ENCODE data around the gene RFESD.
A peak's percentile ranks its signal among the peaks of the same experiment; 100 is the strongest.
"Not testable (repeated sequence)": the region's sequence is repeated elsewhere in the genome, so short reads cannot be mapped to it uniquely, and the experiment has no call there.

The RFESD gene

DNA sequence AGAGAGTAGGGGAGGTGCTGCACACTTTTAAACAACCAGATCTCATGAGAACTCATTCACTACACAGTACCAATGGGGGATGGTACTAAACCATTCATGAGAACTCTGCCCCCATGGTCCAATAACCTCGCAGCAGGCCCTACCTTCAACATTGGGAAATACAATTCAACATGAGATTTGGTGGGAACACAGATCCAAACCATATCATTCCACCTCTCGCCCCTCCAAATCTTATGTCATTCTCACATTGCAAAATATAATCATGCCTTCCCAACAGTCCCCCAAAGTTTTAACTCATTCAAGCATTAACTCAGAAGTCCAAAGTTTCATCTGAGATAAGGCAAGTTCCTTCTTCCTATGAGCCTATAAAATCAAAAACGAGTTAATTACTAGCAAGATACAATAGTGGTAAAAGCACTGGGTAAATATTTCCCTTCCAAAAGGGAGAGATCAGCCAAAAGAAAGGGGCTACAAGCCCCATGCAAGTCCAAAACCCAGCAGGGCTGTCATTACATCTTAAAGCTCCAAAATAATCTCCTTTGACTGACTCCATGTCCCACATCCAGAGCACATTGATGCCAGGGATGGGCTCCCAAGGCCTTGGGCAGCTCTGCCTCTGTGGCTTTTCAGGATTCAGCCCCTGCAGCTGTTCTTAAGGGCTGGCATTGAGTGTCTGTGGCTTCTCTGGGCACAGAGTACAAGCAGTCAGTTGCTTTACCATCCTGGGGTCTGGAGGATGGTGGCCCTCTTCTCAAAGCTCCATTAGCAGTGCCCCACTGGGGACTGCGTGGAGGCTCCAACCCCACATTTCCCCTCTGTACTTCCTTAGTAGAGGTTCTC lies 18.4 kb upstream of the RFESD start:
- FAIRE-seq (no peak), DNase-seq (ENCODE audit: insufficient read length, low spot score) (no peak)

DNA sequence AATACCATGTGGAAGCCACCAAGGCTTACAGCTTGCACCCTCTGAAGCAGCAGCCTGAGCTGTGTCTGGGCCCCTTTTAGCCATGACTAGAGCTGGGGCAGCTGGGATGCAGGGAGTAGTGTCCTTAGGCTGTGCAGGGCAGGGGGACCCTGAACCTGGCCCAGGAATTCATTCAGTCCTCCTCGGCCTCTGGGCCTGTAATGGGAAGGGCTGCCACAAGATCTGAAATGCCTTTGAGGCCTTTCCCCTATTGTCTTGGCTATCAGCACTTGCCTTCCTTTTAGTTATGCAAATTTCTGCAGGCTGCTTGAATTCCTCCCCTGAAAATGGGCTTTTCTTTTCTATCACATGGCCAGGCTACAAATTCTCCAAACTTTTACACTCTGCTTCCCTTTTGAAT lies 17.6 kb upstream of the RFESD start:
- FAIRE-seq: no peak
- DNase-seq (ENCODE audit: insufficient read length, low spot score): no peak

DNA sequence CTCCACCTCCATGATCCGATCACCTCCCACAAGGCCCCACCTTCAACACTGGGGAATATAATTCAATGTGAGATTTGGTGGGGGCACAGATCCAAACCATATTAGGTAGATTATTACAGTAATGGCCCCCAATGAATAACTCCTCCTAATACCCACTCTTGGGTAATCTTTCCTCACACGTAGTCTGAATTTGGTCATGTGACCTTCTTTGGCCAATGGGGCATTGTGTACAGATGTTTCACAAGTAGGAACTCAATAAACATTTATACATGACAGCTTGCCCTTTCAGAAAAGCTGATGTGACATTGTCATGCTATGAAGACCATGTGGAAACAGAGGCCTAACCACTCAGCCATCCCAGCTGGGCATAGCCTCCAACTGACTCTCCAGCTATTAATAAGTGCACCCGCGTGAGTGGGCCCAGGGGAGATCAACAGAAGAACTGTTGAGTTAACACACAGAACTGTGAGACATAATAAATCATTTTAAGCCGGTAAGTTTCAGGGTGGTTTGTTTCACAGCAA lies 16.1 kb upstream of the RFESD start:
- no peak for FAIRE-seq
- DNase-seq (ENCODE audit: insufficient read length, low spot score): no peak

DNA sequence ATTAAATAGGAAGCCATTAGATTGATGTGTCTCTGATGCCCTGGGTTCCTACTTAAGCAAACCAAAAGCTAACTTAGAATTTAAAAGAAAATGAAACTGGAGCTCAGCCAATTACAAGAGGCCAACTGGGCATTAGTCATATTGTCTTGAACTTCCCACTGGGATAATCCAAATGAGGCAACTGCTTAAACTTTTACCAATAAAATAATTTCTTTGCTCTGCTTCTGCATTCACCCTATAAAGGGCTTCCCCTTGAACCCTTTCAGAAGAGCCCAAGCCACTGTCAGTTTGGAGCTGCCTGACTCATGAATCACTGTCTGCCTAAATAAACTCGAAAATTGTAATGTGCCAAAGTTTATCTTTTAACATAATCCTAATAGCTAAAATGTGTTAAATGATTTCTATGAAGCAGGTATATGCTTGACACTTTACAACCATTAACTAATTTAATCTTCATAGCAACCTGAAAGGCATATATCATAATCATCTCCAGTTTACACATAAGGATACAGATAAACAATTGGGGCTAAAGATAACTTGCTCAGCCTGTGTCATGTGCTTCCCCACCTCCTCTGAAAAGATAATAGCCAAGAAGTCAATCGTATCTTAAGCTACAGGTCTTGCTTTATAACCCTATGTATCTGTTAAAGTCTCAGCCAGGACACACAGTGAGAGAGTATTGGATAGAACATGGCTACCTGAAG lies 15.2 kb upstream of the RFESD start:
- DNase-seq (ENCODE audit: insufficient read length, low spot score) (peak; percentile 18), FAIRE-seq (no peak)

DNA sequence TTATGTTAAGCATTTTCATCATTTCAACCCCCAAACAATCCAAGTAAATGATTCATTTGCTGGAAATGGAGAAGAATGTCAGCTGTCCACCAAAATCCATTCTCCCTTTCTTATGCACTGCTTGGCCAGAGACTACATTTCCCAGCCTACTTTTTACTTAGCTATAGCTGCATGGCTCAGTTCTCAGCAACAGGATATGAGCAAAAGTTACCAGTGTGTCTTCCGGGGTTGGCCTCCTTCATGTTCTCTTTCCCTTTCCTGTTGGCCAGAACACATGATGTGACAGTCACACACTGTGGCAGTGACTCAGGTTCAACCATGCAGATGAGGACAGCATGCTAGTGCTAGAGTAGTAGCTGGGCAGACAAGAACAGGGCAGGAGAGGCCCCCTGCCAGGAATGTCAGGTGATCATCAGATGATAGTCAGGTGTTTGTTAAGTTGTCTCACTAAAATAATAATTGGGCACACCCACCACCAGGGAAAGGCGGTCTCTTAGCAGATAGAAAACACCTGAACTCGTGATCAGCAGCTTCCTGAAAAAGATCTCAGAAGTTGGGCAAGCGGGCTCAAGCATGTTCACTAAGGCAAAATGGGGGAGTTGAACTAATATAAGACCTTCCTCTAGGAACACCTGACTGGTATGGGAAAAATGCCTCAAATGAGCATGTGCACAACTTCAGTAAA lies 14.4 kb upstream of the RFESD start:
- peak; percentile 33 for FAIRE-seq

DNA sequence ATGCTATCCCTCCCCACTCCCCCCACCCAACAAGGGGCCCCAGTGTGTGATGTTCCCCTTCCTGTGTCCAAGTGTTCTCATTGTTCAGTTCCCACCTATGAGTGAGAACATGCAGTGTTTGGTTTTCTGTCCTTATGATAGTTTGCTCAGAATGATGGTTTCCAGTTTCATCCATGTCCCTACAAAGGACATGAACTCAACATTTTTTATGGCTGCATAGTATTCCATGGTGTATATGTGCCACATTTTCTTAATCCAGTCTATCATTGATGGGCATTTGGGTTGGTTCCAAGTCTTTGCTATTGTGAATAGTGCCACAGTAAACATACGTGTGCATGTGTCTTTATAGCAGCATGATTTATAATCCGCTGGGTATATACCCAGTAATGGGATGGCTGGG lies 13.6 kb upstream of the RFESD start:
- DNase-seq (ENCODE audit: insufficient read length, low spot score); FAIRE-seq: not testable (repeated sequence)

More for the DNA sequence above, 14.4 kb upstream of the RFESD start:
- no peak for DNase-seq (ENCODE audit: insufficient read length, low spot score)

DNA sequence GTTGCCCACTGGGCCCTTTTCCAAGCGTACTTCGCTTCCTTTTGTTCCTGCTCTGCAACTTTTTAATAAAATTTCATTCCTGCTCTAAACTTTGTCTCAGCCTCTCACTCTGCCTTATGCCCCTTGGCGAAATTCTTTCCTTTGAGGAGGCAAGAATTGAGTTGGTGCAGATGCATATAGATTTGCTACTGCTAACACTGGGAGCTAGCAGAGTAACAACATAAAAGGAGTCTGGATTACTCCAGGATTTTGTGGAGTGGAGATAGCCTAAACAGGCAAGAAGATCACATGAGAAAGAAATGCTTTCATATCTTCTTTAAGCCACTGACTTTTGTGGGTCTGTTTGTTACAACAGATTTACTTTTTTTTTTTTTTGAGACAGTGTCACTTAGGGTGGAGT lies 12.9 kb upstream of the RFESD start:
- no peak for FAIRE-seq

DNA sequence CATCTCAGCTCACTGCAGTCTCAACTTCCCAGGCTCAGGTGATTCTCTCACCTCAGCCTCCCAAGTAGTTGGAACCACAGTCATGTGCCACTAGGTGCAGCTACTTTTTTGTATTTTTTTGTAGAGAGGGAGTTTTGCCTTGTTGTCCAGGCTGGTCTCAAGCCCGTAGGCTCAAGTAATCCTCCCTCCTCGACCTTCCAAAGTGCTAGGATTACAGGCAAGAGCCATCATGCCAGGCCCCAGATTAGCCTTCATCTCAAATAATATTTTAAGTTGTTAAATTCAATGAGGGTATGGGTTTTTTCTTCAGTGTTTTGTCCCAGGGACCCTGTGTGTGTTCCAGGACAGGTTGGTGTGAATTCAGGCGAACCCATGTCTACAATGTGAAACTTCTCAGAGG lies 12.5 kb upstream of the RFESD start:
- FAIRE-seq: no peak

More for the DNA sequence above, 12.9 kb upstream of the RFESD start:
- no peak for DNase-seq (ENCODE audit: insufficient read length, low spot score)

DNA sequence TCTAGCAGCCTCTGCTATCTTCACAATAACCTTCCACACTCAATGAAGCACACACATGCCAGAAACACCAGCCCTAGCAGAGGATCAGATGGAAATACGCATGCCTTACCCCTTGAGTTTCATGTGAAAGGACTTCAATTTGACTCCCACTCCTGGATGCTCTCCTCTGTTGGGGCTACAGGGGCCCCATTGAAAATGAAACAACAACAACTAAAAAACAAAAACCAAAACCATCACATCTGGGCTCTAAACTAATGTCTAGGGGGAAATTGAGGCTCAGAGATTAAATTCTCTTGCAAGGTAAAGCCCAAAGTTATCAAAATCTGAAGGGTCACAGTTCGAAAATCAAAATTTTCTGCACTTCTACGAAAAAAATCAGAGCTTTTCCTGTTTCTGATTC lies 7.9 kb upstream of the RFESD start:
- FAIRE-seq (no peak), DNase-seq (ENCODE audit: insufficient read length, low spot score) (no peak)

More for the DNA sequence above, 12.5 kb upstream of the RFESD start:
- no peak for DNase-seq (ENCODE audit: insufficient read length, low spot score)

DNA sequence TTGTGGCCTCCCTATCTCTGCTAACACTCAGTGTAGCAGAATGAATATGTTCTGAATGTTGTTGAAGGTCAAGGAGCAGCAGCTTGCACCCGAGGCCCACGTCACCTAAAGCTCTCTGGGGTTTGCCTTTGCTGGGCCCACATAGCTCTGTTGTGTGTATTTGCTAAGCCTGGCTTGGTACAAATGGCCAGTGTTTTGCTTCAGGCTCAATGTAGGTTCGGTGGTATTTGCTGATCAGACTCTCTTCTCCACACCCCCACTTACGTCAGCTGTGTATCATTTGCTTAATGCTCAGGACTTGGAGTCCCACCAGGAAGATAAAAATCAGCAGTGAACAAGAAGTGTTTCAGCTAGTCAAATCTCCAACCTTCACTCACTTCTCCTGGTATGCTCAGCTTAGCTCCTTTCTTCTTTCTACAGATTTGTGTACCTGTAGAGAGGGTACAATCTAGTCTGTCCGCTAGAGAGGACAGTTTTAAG lies 4.8 kb upstream of the RFESD start:
- FAIRE-seq: no peak
- DNase-seq (ENCODE audit: insufficient read length, low spot score): no peak

DNA sequence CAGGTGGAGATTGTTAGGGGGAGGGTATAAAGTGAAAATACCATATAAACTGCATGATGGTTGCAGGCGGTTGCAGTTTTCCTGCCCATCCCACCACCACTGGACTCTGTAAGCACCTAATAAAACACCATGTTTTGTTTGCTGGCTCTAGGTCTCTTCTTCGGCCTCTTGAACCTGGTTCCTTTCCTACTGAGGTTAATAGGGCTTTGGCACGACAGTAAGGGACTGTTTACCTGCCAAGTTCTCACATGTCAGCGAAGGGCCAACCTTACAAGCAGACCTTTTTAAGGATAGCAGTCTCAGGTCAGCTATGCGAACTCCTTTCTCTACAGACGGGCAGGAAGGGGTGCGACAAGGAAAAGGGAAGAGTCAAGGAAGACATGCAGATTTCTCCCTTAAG lies 3.4 kb upstream of the RFESD start:
- FAIRE-seq: no peak
- no peak for DNase-seq (ENCODE audit: insufficient read length, low spot score)

DNA sequence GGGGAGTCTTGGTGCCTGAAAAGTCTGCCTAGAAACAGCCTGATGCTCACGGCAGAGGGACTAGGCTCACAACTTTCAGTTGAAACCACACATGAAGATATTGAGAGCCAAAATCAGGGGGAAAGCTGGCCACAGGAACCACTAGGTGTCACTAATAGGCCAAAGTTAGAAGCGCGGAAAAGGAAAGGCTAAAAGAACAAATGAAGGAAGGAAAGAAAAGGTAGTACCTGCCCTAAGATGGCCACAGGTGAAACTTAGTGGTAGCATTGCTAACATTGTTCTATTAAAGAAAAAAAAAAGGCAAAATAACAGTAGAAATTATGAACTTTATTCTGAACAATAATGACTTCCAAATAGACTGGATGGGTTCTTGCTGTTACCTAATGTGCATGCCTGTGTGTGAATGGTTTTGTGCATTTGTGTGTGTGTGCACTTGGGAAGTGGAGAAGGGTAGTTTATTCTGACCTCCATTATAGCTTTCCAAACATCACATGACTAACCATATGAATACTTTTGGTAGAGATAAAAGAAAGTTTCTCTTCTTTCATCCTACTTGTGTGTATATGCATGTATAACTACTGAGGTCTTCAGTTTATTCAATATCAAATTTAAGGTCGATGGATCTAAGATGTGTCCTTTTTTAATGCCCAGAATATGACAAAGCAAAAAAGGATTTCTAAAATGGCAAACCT lies 2.1 kb upstream of the RFESD start:
- DNase-seq (ENCODE audit: insufficient read length, low spot score): peak; percentile 35
- no peak for FAIRE-seq

DNA sequence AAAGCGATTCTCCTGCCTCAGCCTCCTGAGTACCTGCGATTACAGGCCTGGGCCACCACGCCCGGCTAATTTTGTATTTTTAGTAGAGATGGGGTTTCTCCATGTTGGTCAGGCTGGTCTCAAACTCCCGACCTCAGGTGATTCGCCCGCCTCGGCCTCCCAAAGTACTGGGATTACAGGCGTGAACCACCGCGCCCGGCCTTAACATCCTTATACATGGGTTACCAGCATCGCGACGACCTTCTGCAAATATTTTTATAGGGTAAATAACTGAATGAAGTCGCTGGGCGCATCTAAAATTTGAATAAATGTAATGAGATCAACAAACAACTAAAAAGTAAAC lies 380 bp upstream of the RFESD start:
- FAIRE-seq; DNase-seq (ENCODE audit: insufficient read length, low spot score): not testable (repeated sequence)

DNA sequence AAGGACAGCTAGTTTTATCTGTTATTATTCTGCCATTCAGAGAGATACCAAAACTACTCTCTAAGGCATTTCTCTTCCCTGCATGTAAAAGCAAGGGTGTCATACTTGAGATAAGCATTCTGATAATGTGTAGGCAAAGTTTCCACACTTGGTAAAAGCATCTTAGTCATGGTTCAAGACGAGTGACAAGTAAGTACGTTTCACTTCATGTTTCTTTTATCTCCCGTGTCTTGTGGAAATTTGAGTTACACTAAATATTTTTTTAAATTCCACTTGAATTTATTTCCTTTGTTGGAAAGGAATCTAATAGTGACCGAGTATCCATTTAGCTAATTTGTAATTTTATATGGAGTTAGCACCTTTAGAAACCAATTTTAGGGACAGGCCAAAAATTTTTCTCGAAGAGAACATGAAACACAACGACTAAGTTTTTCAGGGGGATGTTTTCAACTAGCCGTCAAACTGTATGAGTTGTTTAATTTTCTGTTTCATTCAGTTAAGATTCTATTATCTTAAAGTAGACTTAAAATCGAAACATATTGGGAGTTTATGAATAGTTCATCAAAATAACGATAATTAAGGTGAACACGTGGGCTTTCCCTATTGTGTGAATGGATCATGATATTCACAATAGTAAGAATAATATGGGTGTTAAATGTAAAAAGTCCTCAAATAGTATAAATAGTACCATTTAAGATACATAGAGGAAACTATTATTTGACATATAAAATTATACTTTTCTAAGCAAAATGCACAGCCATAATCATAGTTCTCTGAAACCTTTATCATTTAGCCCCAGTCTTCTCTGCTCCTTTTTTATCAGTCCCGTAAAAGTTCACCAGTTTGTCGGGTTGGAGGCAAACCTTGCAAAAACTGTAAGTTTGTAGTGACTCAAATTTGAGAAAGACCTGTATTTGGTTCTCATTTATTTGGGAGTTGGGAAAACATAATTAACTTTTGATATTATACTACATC lies 1.6 kb downstream of the RFESD start:
- FAIRE-seq: no peak
- no peak for DNase-seq (ENCODE audit: insufficient read length, low spot score)

DNA sequence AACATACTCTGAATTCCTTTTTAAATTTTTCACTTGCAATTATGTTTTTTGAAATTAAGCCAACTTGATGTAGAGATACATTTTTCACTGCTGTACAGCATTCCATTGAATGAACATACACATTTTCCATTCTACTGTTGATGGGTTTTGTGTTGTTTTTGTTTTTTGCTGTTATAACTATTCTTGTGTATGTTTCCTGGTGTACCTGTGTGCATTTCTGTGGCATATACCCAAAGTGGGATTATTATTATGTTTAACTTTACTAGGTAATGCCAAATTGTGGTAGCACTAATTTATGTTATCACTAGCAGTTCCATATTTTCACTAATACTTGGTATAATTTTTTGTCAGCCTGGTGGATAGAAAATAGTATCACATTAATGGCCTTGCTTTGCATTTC lies 2.7 kb downstream of the RFESD start:
- DNase-seq (ENCODE audit: insufficient read length, low spot score) (no peak), FAIRE-seq (no peak)

DNA sequence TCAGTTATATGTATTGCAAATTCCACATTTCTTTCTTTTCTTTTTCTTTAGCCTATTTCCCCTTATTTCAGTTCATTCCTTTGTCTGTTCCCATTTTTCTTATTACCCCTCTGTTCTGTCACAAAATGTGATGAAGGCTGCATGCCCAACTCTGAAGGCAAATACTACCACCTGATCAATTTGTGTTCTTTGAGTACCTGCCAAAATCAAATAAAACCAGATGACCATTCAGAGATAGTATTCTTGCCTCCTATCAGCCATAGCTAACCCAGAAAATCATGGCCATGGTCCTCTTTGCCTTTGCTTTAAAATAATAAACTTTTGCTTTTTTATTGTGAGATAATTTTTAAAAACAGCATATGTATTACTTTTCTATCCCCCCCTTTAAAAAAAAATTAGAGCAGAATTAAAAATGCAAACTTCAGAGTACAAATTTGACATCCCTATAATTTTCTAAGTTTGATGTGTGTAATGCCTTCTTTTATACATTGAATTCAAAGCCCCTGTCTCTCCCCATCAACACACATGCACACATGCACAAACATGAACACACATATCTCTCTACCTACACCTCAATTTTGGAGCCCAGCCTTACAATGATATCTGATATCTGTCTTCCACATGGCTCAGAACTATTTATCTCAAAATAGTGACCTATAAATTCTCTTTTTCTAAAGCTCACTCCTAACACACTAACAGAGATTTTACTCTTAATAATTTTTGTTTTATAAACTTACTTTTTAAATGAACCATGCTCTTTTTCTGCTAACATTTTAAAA lies 3.5 kb downstream of the RFESD start:
- DNase-seq (ENCODE audit: insufficient read length, low spot score) (no peak), FAIRE-seq (no peak)

DNA sequence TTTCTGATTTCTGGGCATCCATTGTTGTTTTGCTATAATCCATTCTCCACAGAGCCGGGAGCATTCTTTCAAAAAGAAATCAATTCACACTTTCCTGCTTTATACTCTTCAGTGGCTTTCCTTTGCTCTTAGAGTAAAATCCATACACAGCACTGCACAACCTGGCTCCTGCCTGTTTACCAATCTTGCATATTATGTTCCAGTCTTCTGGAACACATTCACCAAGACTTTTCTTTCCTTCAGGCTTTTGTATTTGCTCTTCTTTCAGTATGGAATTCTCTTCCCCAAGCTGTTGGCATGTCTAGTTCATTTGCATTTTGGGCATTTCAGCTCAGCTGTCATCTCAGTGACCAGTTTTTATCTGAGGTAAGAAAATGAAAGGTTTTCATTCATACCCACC lies 6.3 kb downstream of the RFESD start:
- DNase-seq (ENCODE audit: insufficient read length, low spot score): no peak

DNA sequence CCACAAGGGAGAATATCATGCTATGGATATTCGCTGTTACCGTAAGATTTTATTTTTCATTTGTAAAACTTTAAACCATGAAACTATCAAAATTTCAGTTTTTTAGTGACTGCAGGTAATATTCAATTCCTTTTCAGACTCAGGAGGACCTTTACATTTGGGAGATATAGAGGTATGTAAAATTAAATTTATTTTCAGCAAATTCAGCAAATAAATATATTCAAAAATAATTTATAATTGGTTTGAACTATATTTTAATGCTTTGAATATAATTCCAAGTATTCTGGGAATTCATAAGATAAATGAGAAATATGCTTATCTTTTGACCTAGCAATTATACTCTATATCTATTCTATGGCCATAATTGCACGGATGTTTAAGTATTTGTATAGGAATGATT lies 7.6 kb downstream of the RFESD start:
- FAIRE-seq (no peak), DNase-seq (ENCODE audit: insufficient read length, low spot score) (no peak)

More for the DNA sequence above, 6.3 kb downstream of the RFESD start:
- no peak for FAIRE-seq

DNA sequence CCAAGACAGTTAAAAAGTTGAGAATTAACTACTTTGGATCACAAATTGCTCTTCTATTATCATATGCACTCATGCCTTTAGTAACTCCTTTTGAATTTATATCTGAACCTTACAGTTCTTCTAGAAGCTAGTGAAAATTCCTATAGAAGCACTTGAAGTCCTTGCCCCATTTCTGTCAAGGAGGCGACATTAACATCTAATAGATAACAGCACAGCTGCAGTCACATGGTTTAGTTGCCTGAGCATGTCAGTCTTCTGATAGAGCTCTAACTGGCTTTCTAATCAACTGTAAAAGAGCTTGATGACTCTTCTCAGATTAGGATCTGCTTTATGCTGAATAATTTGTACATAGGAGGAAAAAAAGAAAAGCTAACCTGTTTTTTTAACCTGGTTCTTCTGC lies 9.0 kb downstream of the RFESD start:
- FAIRE-seq (no peak), DNase-seq (ENCODE audit: insufficient read length, low spot score) (no peak)

Data from HTR-8/SVneo (cell line).